NCI-H1436 treated with DMSO at 0.1 percent for 48 hours (cell line): Measurements from ENCODE around the gene ST3GAL5.

Source experiments
- DNase-seq: peaks from one replicate; lab custom pipeline; 2025; lab: John Stamatoyannopoulos, UW

The ST3GAL5 gene

DNA sequence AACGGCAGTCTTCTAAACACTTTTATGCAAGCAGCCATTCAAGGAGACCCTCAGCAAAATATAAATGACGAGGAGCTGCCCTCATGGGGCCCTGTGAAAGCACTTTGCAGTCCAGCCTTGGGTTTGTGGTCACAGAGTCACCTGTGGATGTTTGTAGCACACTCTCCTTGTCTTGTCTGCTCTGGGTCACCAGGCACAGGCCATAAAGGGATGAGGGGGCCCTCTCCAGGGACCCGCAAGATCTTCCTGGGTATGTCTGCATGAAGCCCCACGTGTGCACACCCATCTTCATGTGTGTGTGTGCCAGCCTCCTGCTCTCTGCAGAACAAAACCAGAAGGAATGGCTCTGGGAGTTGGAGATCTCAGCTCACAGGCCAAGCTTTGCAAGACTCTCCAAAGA, 98.8 kb downstream of the ST3GAL5 start:
- DNase-seq, result no peak

- DNase-seq, result no peak
These were observed 99.5 kb downstream of the ST3GAL5 start for GRCh38 chr2:85789271-85789670.

GRCh38 chr2:85788603-85789002, 100.2 kb downstream of the ST3GAL5 start:
- DNase-seq, result no peak

DNA sequence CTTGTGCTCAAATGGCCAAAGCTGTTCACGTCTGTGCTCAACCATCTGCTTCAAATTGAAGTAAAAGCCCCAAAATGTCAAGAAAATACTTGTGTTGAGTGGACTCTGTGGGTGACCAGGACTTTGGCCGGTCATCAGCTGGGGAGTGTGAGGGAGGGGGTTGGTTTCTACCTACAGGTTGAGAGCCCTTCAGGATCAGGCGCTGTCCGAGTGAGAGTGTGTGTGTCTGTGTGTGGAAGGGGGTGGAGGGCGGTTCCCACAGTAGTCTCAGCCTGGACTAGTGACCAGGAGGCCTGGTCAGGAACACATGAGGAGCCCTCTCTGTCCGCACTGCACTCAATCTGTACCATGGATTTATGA, 100.8 kb downstream of the ST3GAL5 start:
- DNase-seq, result no peak

DNA sequence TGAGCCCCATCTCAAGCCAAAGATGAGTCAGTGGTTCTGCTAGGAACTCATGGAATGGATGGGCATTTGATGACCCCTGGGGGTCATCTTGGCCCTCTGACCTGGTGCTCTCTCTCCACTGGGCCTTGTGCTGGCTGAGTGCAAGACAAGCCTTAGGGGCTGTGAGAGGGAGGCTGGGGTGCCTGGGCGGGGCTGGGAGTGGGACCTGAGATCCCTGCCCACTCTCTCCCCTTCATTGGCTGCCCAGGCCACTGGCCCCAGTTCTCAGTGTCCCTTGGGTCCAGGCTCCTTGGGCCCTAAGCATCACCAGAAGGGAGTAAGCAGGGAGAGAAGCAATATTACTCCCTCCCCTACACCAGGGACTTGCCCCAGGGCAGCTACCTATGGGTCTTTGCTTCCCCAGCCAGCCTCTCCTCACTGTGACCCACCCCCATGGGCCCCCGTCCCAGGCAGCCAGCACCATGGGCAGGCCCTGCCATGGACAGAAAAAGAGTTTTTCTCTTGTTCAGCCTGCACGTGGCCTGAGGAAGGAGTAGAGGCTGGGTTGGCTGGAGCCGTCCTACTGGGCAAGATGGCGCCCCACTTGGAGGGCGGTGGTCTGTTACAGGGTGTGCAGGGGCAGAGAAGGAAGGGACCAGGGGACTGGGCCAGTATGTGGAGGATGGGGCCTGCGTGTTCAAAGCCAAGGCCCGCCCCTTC, 101.4 kb downstream of the ST3GAL5 start:
- no peak for DNase-seq
